Body of pancreas (tissue), 4 donors: Measurements from ENCODE around the gene ABCC8. TPM values are rescaled to one million over a fixed set of nuclear protein-coding genes. Genes with fewer than 3 reads are reported as not detected.

Experiments used
- ATAC-seq: fragments of 150-250 bp; one replicate; pipeline ENCODE4 v1.9.1; 2016
- DNase-seq, 4 donors: peaks; one replicate each; pipeline ENCODE4 v3.0.0-alpha.2; 2019
- H3K27ac ChIP-seq, 4 donors: fragments of 200-600 bp; sonication (generic); 1 replicate in 3 of 4; 2 replicates in 1 of 4; pipeline versions ENCODE4 v1.5.1 to v1.6.1; 2016 to 2019; ENCODE audit warnings: mild to moderate bottlenecking in 1 of 4, mixed read lengths in 1 of 4, moderate library complexity in 1 of 4
- H3K27me3 ChIP-seq, 2 donors: fragments of 200-600 bp; sonication (generic); one replicate each; pipeline ENCODE4 v1.6.0; 2016; ENCODE audit warnings: mild to moderate bottlenecking in 1 of 2
- H3K36me3 ChIP-seq, 2 donors: fragments of 200-600 bp; sonication (generic); replicated peaks in 1 of 2; 2 replicates each; pipeline ENCODE4 v1.5.1; 2016; ENCODE audit warnings: low read depth in 2 of 2; ENCODE audit not compliant: insufficient read depth in 1 of 2
- H3K4me1 ChIP-seq: fragments of 200-600 bp; sonication (generic); one replicate; pipeline ENCODE4 v1.6.0; 2016
- H3K4me3 ChIP-seq, 2 donors: fragments of 200-600 bp; sonication (generic); 1 replicate in 1 of 2; 2 replicates in 1 of 2; pipeline ENCODE4 v1.5.1; 2016 to 2019
- H3K9me3 ChIP-seq, 3 donors: fragments of 200-600 bp; sonication (generic); 1 replicate in 2 of 3; 2 replicates in 1 of 3; pipeline ENCODE4 v1.5.1; 2016
- CTCF ChIP-seq, 7 experiments: fragments of 450-650 bp in 4 of 7; fragments of 200-600 bp in 3 of 7; sonication (generic) in 3 of 7; IDR thresholded peaks; one replicate each; pipeline ENCODE4 v1.5.1; 2016 to 2019; ENCODE audit warnings: antibody characterized with exemption in 7 of 7
- POLR2A ChIP-seq, 3 donors: fragments of 450-650 bp; IDR thresholded peaks; one replicate each; pipeline ENCODE4 v1.6.1; 2016; ENCODE audit warnings: antibody characterized with exemption in 3 of 3, mild to moderate bottlenecking in 2 of 3
- WGBS, 2 donors: methylation state at CpG; one replicate each; pipeline ENCODE4 v1.1.5; 2017; 5-methylcytosine and 5-hydroxymethylcytosine counted together
- intact Hi-C: fragments of 100-400 bp; cut with DNase I; formaldehyde crosslinking; loops from one replicate; pipeline ENCODE4 v1.15.1; 2023
- total RNA-seq, 2 donors: library from RNA; depleted of rRNA; stranded (reverse); fragments of >200 nt; gene quantifications; one replicate each; pipeline ENCODE4 v1.1.0, GENCODE V29; 2016

Gene ABCC8
- total RNA-seq, 2 donors from 2014 or later: 42.5 to 87.0 TPM

GRCh38 chr11:17516551-17517150, 40.0 kb upstream of the ABCC8 start:
- intact Hi-C loops: no loop called here
- H3K36me3 ChIP-seq: no peaks in the 10 kb centered on the region
- DNase-seq (no peak), ATAC-seq (no peak)
- H3K27me3 ChIP-seq: no peaks in the 10 kb centered on the region
- TF ChIP-seq POLR2A (IDR thresholded peaks at IDR 0.05) (no peak), CTCF (IDR thresholded peaks at IDR 0.05) (no peak)
- H3K27ac ChIP-seq: no peak overlapping the region
- 85 to 93% methylated on average over 7 of the region's 7 CpGs for WGBS, 2 donors
- no peak overlapping the region for H3K4me3 ChIP-seq
- no peaks in the 10 kb centered on the region for H3K4me1 ChIP-seq
- H3K9me3 ChIP-seq: no peaks in the 10 kb centered on the region

- intact Hi-C loops: no loop called here
- Histone ChIP-seq H3K27me3 (no peaks in the 10 kb centered on the region), H3K9me3 (no peaks in the 10 kb centered on the region), H3K27ac (no peak overlapping the region), H3K36me3 (no peaks in the 10 kb centered on the region), H3K4me3 (no peak overlapping the region), H3K4me1 (no peaks in the 10 kb centered on the region)
- DNase-seq (no peak), ATAC-seq (no peak)
- TF ChIP-seq CTCF (IDR thresholded peaks at IDR 0.05) (no peak), POLR2A (IDR thresholded peaks at IDR 0.05) (no peak)
- 67 to 71% methylated on average over 5 of the region's 5 CpGs for WGBS, 2 donors
Observed at GRCh38 chr11:17515443-17516176, 39.0 kb upstream of the ABCC8 start.

- Histone ChIP-seq H3K36me3 (no peaks in the 10 kb centered on the region), H3K27me3 (no peaks in the 10 kb centered on the region), H3K9me3 (no peaks in the 10 kb centered on the region), H3K27ac (no peak overlapping the region), H3K4me3 (no peak overlapping the region), H3K4me1 (no peaks in the 10 kb centered on the region)
- DNase-seq (no peak), ATAC-seq (no peak)
- no peak for TF ChIP-seq POLR2A (IDR thresholded peaks at IDR 0.05)
- no peak for TF ChIP-seq CTCF (IDR thresholded peaks at IDR 0.05)
- intact Hi-C loops: no loop called here
- 78 to 80% methylated on average over 4 of the region's 4 CpGs for WGBS, 2 donors
Observed at GRCh38 chr11:17514476-17514875, 37.8 kb upstream of the ABCC8 start.

GRCh38 chr11:17513853-17514252, 37.2 kb upstream of the ABCC8 start:
- WGBS, 2 donors: 80 to 91% methylated on average over 1 of the region's 1 CpG

More at GRCh38 chr11:17513853-17514252, 37.2 kb upstream of the ABCC8 start:
- Histone ChIP-seq H3K27ac (no peak overlapping the region), H3K27me3 (no peaks in the 10 kb centered on the region), H3K36me3 (no peaks in the 10 kb centered on the region), H3K4me3 (no peak overlapping the region), H3K4me1 (no peaks in the 10 kb centered on the region), H3K9me3 (no peaks in the 10 kb centered on the region)
- DNase-seq (no peak), ATAC-seq (no peak)
- TF ChIP-seq CTCF (IDR thresholded peaks at IDR 0.05) (no peak), POLR2A (IDR thresholded peaks at IDR 0.05) (no peak)
- intact Hi-C loops: no loop called here
